Skeletal muscle satellite cell (primary cell): ENCODE measurements around the gene RREB1.

Experiments used
- H3K27me3 ChIP-seq: 2 replicates; pipeline ENCODE4 v1.7.0; 2013; ENCODE audit warnings: low read length; ENCODE audit not compliant: control insufficient read depth, insufficient read depth
- H3K36me3 ChIP-seq: 2 replicates; pipeline ENCODE4 v1.7.0; 2013; ENCODE audit warnings: mild to moderate bottlenecking, control low read depth, low read length; ENCODE audit not compliant: insufficient read depth
- H3K4me1 ChIP-seq: 2 replicates; pipeline ENCODE4 v1.7.0; 2013; ENCODE audit warnings: low read length; ENCODE audit not compliant: control insufficient read depth, insufficient read depth
- H3K4me2 ChIP-seq: 2 replicates; pipeline ENCODE4 v1.7.0; 2013; ENCODE audit warnings: mild to moderate bottlenecking, low read length
- H3K4me3 ChIP-seq: 2 replicates; pipeline ENCODE4 v1.7.0; 2013; ENCODE audit warnings: low read length
- H3K9ac ChIP-seq: 2 replicates; pipeline ENCODE4 v1.7.0; 2013; ENCODE audit warnings: mild to moderate bottlenecking, low read depth, low read length, moderate library complexity
- H3K9me3 ChIP-seq: replicated peaks from 2 replicates; pipeline ENCODE4 v1.7.0; 2013; ENCODE audit warnings: mild to moderate bottlenecking, control low read depth, low read length

RREB1 gene

GRCh38 chr6:7114744-7115458, 7.1 kb downstream of the RREB1 start:
- H3K4me2 ChIP-seq: no peak overlapping the region
- no peak overlapping the region for H3K9ac ChIP-seq
- H3K4me1 ChIP-seq: peaks cover 46% of the 10 kb centered on the region
- H3K36me3 ChIP-seq: no peaks in the 10 kb centered on the region
- no peak overlapping the region for H3K4me3 ChIP-seq
- H3K9me3 ChIP-seq: no peaks in the 10 kb centered on the region
- H3K27me3 ChIP-seq: no peaks in the 10 kb centered on the region

- Histone ChIP-seq H3K4me2 (peak overlapping the region; percentile 35), H3K27me3 (no peaks in the 10 kb centered on the region), H3K9ac (no peak overlapping the region), H3K4me3 (no peak overlapping the region), H3K4me1 (peaks cover 38% of the 10 kb centered on the region), H3K9me3 (no peaks in the 10 kb centered on the region), H3K36me3 (no peaks in the 10 kb centered on the region)
These were observed 7.9 kb downstream of the RREB1 start for GRCh38 chr6:7115543-7116231.

- Histone ChIP-seq H3K4me2 (no peak overlapping the region), H3K36me3 (no peaks in the 10 kb centered on the region), H3K9me3 (no peaks in the 10 kb centered on the region), H3K4me3 (no peak overlapping the region), H3K9ac (no peak overlapping the region), H3K27me3 (no peaks in the 10 kb centered on the region), H3K4me1 (peaks cover 15% of the 10 kb centered on the region)
These were observed 11.6 kb downstream of the RREB1 start for GRCh38 chr6:7119272-7119801.

GRCh38 chr6:7121700-7122241, 14.0 kb downstream of the RREB1 start:
- Histone ChIP-seq H3K36me3 (peaks cover 5% of the 10 kb centered on the region), H3K4me2 (no peak overlapping the region), H3K9ac (no peak overlapping the region), H3K9me3 (no peaks in the 10 kb centered on the region), H3K27me3 (no peaks in the 10 kb centered on the region), H3K4me3 (no peak overlapping the region), H3K4me1 (peaks cover 4% of the 10 kb centered on the region)

- H3K4me2 ChIP-seq: no peak overlapping the region
- no peak overlapping the region for H3K9ac ChIP-seq
- peaks cover 4% of the 10 kb centered on the region for H3K4me1 ChIP-seq
- H3K4me3 ChIP-seq: no peak overlapping the region
- no peaks in the 10 kb centered on the region for H3K27me3 ChIP-seq
- H3K36me3 ChIP-seq: peaks cover 5% of the 10 kb centered on the region
- no peaks in the 10 kb centered on the region for H3K9me3 ChIP-seq
These were observed 14.9 kb downstream of the RREB1 start for GRCh38 chr6:7122684-7123083.

- Histone ChIP-seq H3K36me3 (peaks cover 5% of the 10 kb centered on the region), H3K4me3 (no peak overlapping the region), H3K4me1 (peaks cover 4% of the 10 kb centered on the region), H3K4me2 (no peak overlapping the region), H3K9me3 (no peaks in the 10 kb centered on the region), H3K27me3 (no peaks in the 10 kb centered on the region), H3K9ac (no peak overlapping the region)
These were observed 16.4 kb downstream of the RREB1 start for GRCh38 chr6:7124114-7124513.

- H3K4me2 ChIP-seq: no peak overlapping the region
- H3K9me3 ChIP-seq: no peaks in the 10 kb centered on the region
- no peak overlapping the region for H3K9ac ChIP-seq
- peaks cover 7% of the 10 kb centered on the region for H3K4me1 ChIP-seq
- H3K27me3 ChIP-seq: no peaks in the 10 kb centered on the region
- H3K4me3 ChIP-seq: no peak overlapping the region
- peaks cover 5% of the 10 kb centered on the region for H3K36me3 ChIP-seq
These were observed 16.9 kb downstream of the RREB1 start for GRCh38 chr6:7124636-7125035.

- Histone ChIP-seq H3K4me1 (peaks cover 14% of the 10 kb centered on the region), H3K27me3 (no peaks in the 10 kb centered on the region), H3K9me3 (no peaks in the 10 kb centered on the region), H3K9ac (no peak overlapping the region), H3K36me3 (peaks cover 5% of the 10 kb centered on the region), H3K4me3 (no peak overlapping the region), H3K4me2 (no peak overlapping the region)
These were observed 17.5 kb downstream of the RREB1 start for GRCh38 chr6:7125290-7125689.

- H3K4me3 ChIP-seq: no peak overlapping the region
- H3K36me3 ChIP-seq: peaks cover 5% of the 10 kb centered on the region
- H3K4me1 ChIP-seq: peaks cover 18% of the 10 kb centered on the region
- no peak overlapping the region for H3K4me2 ChIP-seq
- no peak overlapping the region for H3K9ac ChIP-seq
- H3K9me3 ChIP-seq: no peaks in the 10 kb centered on the region
- H3K27me3 ChIP-seq: no peaks in the 10 kb centered on the region
These were observed 19.0 kb downstream of the RREB1 start for GRCh38 chr6:7126754-7127153.

GRCh38 chr6:7127680-7128079, 19.9 kb downstream of the RREB1 start:
- peaks cover 18% of the 10 kb centered on the region for H3K4me1 ChIP-seq
- no peak overlapping the region for H3K4me2 ChIP-seq
- H3K4me3 ChIP-seq: no peak overlapping the region
- H3K27me3 ChIP-seq: no peaks in the 10 kb centered on the region
- H3K9ac ChIP-seq: no peak overlapping the region
- no peaks in the 10 kb centered on the region for H3K9me3 ChIP-seq
- peaks cover 5% of the 10 kb centered on the region for H3K36me3 ChIP-seq

- Histone ChIP-seq H3K4me1 (peaks cover 18% of the 10 kb centered on the region), H3K9me3 (no peaks in the 10 kb centered on the region), H3K9ac (no peak overlapping the region), H3K36me3 (peaks cover 5% of the 10 kb centered on the region), H3K4me3 (no peak overlapping the region), H3K4me2 (no peak overlapping the region), H3K27me3 (no peaks in the 10 kb centered on the region)
These were observed 21.6 kb downstream of the RREB1 start for GRCh38 chr6:7129360-7129759.
